ENCODE data around the gene KCNAB2.

KCNAB2 gene

DNA sequence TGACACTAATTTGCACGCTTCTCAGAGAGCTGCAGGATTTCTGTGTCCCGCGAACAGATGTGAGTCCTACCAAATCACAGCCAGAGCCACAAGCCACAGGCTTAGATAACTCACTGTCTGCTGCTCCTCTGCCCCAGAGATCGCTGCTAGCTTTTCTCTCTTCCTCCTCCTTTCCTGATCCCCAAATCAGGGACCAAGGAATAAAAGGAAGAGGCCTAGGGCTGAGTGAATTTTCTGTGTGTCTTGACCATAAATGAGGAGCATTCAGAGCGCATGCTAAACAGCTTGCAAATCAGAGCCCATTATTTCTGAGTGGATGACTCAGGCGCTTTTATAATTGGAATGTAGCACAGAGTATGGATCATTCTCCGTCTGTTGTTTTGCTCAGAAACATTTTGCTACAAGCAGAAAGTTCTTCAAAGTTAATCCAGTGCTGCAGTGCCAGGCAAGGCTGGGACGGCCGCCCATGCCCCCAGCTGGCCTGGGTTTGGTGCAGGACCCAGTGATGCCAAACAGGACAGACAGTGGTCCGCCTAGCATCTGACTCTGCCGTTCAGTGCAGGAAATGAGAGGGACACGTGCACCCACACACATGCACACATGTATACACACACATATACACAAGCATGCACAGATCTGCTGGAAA, 38.2 kb downstream of the KCNAB2 start:
- no peak for DNase-seq

DNA sequence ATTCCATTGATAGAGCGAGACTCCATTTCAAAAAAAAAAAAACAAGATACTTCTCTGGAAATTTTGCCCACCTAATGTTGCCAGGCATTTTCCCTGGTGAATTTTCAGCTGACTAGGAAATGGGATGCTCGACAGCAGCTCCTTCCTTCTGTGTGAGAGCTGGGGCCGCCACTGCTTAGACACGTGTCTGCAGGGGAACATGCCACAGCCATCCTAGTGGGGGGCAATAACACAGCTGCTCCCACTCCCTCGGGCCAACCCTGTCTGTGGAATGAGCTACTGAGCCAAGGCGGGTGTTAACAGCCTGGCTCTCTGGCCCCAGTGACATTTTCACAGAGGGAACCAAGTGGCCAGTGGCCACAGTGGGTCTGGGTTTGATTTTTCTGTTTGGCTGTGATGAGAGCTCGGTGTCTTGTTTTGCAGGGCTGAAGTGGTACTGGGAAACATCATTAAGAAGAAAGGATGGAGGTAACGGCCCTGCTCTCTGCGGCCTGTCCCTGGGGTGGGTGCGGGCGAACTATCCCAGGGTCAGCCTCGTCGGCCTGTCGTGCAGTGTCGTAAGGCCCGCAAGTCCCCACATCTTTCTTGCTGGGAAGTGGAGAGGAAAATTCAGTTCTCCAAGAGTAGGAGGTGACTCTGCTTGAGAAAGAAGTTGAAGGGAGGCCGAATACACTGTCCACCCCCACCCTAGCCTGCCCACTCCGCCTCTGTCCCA, 39.2 kb downstream of the KCNAB2 start:
- DNase-seq, result no peak

GRCh38 chr1:6085666-6086065, 40.0 kb downstream of the KCNAB2 start:
- DNase-seq, result no peak

- DNase-seq, result no peak
These were observed 40.7 kb downstream of the KCNAB2 start for GRCh38 chr1:6086358-6086757.

- DNase-seq, result no peak
These were observed 41.2 kb downstream of the KCNAB2 start for GRCh38 chr1:6086762-6087376.

GRCh38 chr1:6087377-6087772, 41.7 kb downstream of the KCNAB2 start:
- DNase-seq, result no peak

GRCh38 chr1:6087958-6088357, 42.3 kb downstream of the KCNAB2 start:
- no peak for DNase-seq

GRCh38 chr1:6088956-6089355, 43.3 kb downstream of the KCNAB2 start:
- no peak for DNase-seq

DNA sequence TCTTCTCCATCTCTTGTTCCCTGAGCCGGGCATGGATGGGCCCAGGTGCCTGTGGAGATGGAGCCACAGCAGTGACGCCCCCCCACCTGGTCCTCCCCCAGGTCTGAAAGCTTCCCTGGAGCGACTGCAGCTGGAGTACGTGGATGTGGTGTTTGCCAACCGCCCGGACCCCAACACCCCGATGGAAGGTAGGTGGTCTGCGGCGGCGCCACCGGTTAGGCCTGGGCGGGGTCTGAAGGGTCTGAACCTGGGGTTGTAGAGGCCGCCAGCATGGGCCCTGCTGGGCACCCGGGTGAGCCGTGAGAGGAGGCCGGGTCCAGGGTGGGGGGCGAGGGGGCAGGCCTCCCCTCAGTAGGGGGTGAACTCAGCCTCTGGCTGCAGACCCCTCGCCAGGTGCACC, 44.6 kb downstream of the KCNAB2 start:
- no peak for DNase-seq

DNA sequence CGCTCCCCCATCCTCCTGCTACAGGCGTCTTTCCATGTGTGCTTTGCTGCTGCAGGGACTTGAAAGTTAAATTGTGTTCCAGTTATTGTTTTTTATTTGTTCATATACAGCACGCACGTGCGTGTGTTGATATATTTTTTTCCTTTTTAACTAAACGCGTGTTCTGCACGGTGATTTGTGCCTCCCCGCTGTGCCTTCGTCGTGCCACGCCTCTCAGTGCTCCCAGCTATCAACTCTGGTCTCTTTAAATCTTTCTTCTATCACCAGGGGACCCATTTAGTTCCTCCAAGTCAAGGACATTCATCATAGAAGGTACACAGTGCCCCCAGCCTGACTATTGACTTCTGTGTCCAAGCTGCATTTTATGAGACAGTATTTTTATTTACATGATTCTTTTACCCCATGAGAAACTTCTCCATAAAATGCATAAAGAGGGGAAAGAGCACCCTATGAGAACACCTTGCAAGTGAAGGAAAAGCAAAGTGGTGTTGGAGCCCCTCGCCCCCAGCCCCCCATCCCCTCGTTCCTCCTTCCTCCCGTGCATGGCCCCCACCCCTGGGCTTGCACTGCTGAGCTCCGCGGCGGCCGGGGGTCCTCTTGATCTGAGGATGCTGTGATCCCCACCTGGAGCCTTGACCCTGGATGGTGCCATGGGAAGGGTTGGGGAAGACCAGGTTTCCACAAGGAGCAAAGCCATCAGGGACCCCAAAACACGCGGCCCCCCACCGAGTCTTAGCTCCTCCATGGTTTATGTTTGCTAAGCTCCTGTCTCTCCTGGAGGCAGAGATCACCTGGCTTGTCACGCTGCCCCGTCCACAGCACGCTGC, 45.5 kb downstream of the KCNAB2 start:
- no peak for DNase-seq

GRCh38 chr1:6091823-6092109, 46.1 kb downstream of the KCNAB2 start:
- DNase-seq, result no peak

DNA sequence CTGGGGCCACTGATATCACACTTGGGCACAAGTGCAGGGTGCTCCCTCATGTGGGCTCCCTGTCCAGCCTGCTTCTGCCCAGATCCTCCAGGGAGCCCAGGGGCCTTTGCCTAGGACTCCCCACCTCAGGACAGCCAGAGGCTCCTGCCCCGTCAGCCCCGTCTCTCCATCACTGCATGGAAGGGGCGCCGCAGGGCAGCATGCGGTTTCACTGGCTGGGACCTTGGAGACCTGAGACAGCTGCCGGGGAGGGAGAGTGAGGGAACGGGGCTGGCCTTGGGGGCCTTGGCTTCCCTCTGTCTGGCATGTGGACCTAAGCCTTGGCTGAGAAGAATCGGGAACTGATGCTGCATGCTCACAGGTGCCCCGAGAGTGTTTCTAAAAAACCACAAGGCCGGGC, 46.5 kb downstream of the KCNAB2 start:
- DNase-seq, result no peak

DNA sequence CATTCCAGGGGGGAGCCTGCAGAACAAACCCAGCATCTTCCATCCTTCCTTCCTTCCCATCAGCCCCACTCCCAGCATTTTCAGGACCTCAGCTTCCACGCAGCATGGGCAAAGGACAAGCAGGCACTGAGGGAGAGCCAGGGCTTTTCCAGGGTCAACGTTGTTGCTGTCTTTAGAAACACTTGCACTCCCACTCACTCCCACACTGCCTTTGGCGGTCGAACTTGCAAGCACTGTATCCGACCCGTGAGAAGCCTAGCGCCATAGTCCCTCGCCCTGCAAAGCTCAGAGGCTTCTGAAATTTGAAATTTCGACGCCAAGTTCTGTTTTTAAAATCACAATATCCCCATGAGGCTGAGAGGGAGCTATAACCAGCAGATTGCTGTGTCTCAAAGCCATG, 47.4 kb downstream of the KCNAB2 start:
- DNase-seq, result no peak

DNA sequence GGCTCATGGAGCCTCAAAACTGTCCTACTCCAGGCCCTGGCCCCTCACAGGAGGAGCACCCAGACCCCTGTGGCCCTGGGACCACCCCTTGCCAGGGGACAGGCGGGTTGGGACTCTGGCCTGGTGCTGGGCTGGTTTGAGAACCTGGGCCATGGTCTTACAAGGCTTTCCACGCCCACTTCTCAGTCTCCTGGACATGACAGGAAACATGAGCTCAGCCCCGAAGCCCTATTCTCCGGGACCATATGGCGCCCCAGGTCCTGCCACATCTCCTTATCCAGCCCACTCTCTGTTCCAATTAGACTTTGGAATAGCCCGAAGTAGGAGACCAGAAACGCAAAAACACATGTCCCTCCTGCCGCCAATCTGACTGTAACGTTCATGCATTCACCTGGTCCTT, 47.9 kb downstream of the KCNAB2 start:
- no peak for DNase-seq

DNA sequence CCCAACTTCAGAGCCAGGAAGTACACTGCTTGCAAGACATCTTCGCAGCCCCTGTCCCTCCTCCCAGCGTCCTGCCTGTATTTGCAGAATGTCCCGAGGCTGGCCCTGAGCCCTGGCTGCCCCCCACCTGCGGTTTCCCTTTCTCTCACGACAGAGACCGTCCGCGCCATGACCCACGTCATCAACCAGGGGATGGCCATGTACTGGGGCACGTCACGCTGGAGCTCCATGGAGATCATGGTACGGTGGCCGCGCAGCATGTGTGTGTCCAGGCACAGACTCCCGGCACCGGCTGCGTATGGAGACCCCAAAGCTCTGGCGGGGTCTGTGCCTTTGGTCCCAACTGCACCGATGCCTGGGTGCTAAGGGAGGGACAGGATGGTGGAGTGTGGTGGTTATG, 48.6 kb downstream of the KCNAB2 start:
- no peak for DNase-seq

DNA sequence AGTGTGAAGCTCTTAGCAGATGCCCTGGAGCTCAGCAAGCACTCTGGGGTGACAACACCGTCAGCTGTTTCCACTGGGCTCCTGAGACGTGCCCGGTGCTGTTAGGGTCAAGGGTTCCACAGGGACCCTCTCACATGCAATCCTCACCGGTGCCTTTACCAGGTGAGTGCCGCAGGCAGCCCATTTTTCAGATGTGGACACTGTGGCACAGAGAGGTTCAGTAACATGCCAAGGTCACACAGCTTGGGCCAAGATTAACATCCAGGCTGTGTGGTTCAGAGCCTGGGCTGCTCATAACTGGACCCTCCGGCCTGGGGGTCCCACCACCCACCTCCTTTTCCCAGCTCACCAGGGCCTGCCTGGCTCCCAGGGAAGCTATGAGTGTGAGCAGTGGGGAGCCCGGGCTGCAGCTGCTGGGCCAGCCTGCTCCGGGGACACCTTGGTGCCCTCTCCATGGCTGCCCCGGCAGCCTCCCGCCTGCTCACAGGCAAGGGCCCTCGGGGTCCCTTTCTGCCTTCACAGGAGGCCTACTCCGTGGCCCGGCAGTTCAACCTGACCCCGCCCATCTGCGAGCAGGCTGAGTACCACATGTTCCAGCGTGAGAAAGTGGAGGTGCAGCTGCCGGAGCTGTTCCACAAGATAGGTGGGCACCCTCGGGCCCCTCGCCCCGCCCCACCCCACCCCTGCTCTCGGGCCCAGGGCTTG, 49.3 kb downstream of the KCNAB2 start:
- DNase-seq, result peak in 1 of 5 donors; percentile 6

- no peak for DNase-seq
These were observed 50.0 kb downstream of the KCNAB2 start for GRCh38 chr1:6095511-6096242.

DNA sequence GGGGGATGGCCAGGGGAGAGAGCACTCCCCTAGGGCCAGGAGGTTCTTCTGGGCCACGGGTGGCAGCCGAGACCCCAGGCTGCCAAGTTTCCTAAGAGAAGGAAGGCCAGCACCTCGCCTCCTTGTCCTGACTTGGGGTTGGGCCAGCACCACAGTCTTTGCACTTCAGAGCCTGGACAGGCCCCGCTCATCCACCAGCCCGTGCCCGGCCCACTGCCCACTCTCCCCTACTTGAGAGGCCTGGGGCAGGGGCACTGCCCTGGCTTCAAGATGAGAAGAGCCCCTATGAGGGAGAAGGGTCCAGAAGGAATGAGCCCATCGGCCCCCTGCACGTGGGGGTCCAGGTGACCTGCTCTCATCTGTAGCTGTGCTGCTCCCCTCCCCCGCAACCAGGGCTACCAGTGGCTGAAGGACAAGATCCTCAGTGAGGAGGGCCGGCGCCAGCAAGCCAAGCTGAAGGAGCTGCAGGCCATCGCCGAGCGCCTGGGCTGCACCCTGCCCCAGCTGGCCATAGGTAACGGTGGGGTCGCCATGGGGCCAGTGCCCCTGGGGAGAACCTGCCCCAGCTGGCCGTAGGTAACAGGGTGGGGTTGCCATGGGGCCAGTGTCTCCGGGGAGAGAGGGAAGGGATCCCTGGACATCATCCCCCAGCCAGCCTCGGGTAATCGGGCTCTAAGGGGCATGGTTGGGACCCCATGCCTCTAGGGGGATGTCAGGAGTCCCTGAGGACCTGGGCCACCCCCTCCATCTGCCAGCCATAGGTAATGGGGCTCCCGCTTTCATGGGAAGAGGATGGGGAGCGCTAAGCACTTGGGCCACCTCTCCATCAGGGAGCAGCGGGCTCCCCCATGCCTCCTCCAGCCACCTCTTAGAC, 50.8 kb downstream of the KCNAB2 start:
- DNase-seq, result no peak

DNA sequence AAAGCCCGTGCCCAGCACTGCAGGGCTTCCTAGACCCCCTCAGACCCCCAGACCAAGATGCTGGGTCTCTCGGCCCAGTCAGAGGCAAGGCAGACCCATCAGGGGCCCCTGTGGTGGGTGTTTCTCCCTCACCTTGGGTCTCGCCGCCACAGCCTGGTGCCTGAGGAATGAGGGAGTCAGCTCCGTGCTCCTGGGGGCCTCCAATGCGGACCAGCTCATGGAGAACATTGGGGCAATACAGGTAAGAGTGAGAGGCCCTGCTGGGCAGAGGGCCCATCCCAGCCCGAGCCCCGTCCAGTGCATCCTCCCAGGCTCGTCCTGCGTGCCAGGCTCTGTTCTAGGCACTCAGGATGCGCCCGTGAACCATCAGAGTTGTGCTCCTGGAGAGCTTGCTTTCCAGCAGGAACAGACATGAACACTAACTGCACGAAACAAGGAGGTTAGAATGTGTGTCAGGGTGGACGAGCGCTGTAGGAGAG, 51.5 kb downstream of the KCNAB2 start:
- DNase-seq, result no peak

DNA sequence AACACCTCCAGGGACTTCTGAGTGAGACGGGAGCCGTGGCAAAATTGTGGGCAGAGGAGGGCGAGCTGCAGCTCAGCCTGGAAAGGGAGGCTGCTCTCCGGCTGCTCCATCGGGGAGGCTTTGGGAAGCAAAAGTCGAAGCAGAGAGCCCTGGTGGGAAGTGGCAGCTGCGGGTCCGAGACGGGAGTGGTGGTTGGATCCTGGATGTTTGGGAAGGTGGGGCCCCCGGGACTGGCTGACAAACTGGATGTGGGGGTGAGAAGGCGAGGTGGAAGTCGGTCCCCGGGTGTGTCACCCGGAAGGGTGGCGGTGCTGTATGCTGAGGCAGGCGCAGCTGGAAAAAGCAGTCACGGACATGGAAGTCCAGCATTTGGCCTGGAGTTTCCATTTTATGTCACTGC, 52.1 kb downstream of the KCNAB2 start:
- DNase-seq, result no peak

Data from T-helper 1 cell (primary cell).